NT2/D1 (cell line): ENCODE results near the gene NDC80.

Experiments used
- SUZ12 ChIP-seq: IDR thresholded peaks from 2 replicates; pipeline ENCODE4 v1.6.1; 2011; ENCODE audit not compliant: insufficient read length, insufficient read depth; ENCODE audit errors: extremely low read depth
- YY1 ChIP-seq: IDR thresholded peaks from 2 replicates; pipeline ENCODE4 v1.6.1; 2011; ENCODE audit not compliant: insufficient read length, insufficient read depth
- ZNF274 ChIP-seq: IDR thresholded peaks from 2 replicates; pipeline ENCODE4 v1.6.1; 2011; ENCODE audit warnings: mild to moderate bottlenecking, low read depth, low read length

GRCh38 chr18:2588666-2589344 is 17.4 kb downstream of the NDC80 start:
- TF ChIP-seq ZNF274 (no peak), YY1 (no peak), SUZ12 (no peak)
